HL-60/S4 treated with retinoic acid at 250 ng/mL for 4 days and 3 days (cell line): Measurements from ENCODE around the gene PMAIP1.

Experiments used
- in situ Hi-C: fragments of 300-500 bp; cut with MboI; formaldehyde crosslinking; loops from 2 replicates; pipeline ENCODE4 v1.7.0; 2022; ENCODE audit warnings: low sequenced_read_pairs

PMAIP1 gene

GRCh38 chr18:59909289-59910036, 9.7 kb downstream of the PMAIP1 start:
- in situ Hi-C loops: no loop called here

GRCh38 chr18:59910967-59911366, 11.2 kb downstream of the PMAIP1 start:
- in situ Hi-C loops: no loop called here

- in situ Hi-C loops: no loop called here
Measured at GRCh38 chr18:59911600-59911999, 11.8 kb downstream of the PMAIP1 start.

- in situ Hi-C loops: no loop called here
Measured at GRCh38 chr18:59912007-59912550, 12.3 kb downstream of the PMAIP1 start.

GRCh38 chr18:59915606-59916005, 15.8 kb downstream of the PMAIP1 start:
- in situ Hi-C loops: no loop called here

GRCh38 chr18:59916746-59917145, 16.9 kb downstream of the PMAIP1 start:
- in situ Hi-C loops: no loop called here

GRCh38 chr18:59917422-59917821, 17.6 kb downstream of the PMAIP1 start:
- in situ Hi-C loops: no loop called here

- in situ Hi-C loops: no loop called here
Measured at GRCh38 chr18:59918320-59918755, 18.5 kb downstream of the PMAIP1 start.

GRCh38 chr18:59918997-59919396, 19.2 kb downstream of the PMAIP1 start:
- in situ Hi-C loops: no loop called here

- in situ Hi-C loops: no loop called here
Measured at GRCh38 chr18:59921384-59921891, 21.6 kb downstream of the PMAIP1 start.

GRCh38 chr18:59923539-59924196, 23.9 kb downstream of the PMAIP1 start:
- in situ Hi-C loops: no loop called here

- in situ Hi-C loops: no loop called here
Measured at GRCh38 chr18:59926131-59926530, 26.3 kb downstream of the PMAIP1 start.

GRCh38 chr18:59927246-59927825, 27.5 kb downstream of the PMAIP1 start:
- in situ Hi-C loops: no loop called here

GRCh38 chr18:59928201-59928600, 28.4 kb downstream of the PMAIP1 start:
- in situ Hi-C loops: no loop called here

GRCh38 chr18:59929621-59930295, 30.0 kb downstream of the PMAIP1 start:
- in situ Hi-C loops: no loop called here

GRCh38 chr18:59932401-59932800, 32.6 kb downstream of the PMAIP1 start:
- in situ Hi-C loops: no loop called here

- in situ Hi-C loops: no loop called here
Measured at GRCh38 chr18:59938676-59939075, 38.9 kb downstream of the PMAIP1 start.

GRCh38 chr18:59939127-59939526, 39.3 kb downstream of the PMAIP1 start:
- in situ Hi-C loops: no loop called here

- in situ Hi-C loops: no loop called here
Measured at GRCh38 chr18:59940068-59940467, 40.3 kb downstream of the PMAIP1 start.

GRCh38 chr18:59941331-59941730, 41.5 kb downstream of the PMAIP1 start:
- in situ Hi-C loops: no loop called here

- in situ Hi-C loops: no loop called here
Measured at GRCh38 chr18:59942601-59943000, 42.8 kb downstream of the PMAIP1 start.
